Sigmoid colon (tissue), 7 donors: ENCODE results near the gene MRPS34. TPM values are rescaled to one million over a fixed set of nuclear protein-coding genes. Genes with fewer than 3 reads are reported as not detected.

Experiments used
- DNase-seq: peaks from one replicate; pipeline ENCODE4 v3.0.0-alpha.2; 2019
- H3K27ac ChIP-seq, 4 donors: fragments of 200-600 bp; sonication (generic); one replicate each; pipeline ENCODE4 v1.5.1; 2016 to 2019; ENCODE audit warnings: mild to moderate bottlenecking in 1 of 4
- H3K27me3 ChIP-seq, 3 donors: fragments of 200-600 bp; sonication (generic); one replicate each; pipeline ENCODE4 v1.5.1; 2019; ENCODE audit warnings: mild to moderate bottlenecking in 1 of 3
- H3K36me3 ChIP-seq, 4 donors: fragments of 200-600 bp; sonication (generic); one replicate each; pipeline ENCODE4 v1.5.1; 2016 to 2019
- H3K4me1 ChIP-seq, 4 donors: fragments of 200-600 bp; sonication (generic); one replicate each; pipeline ENCODE4 v1.5.1; 2017 to 2019
- H3K4me3 ChIP-seq, 4 donors: fragments of 200-600 bp; sonication (generic); one replicate each; pipeline ENCODE4 v1.5.1; 2017 to 2019; ENCODE audit warnings: mild to moderate bottlenecking in 2 of 4, moderate library complexity in 1 of 4
- H3K9me3 ChIP-seq, 4 donors: fragments of 200-600 bp in 3 of 4; sonication (generic) in 3 of 4; one replicate each; pipeline versions ENCODE4 v1.5.1 to v1.6.1; 2013 to 2019
- CTCF ChIP-seq, 4 experiments: fragments of 450-650 bp in 3 of 4; fragments of 200-600 bp in 1 of 4; IDR thresholded peaks; one replicate each; pipeline ENCODE4 v1.5.1; 2016 to 2019; ENCODE audit warnings: antibody characterized with exemption in 4 of 4, mild to moderate bottlenecking in 3 of 4, moderate library complexity in 2 of 4
- EP300 ChIP-seq, 4 donors: sonication (generic); formaldehyde crosslinking; IDR thresholded peaks; one replicate each; pipeline ENCODE4 v1.6.1; 2017; ENCODE audit warnings: antibody characterized with exemption in 4 of 4
- POLR2A ChIP-seq, 2 donors: fragments of 450-650 bp; IDR thresholded peaks; one replicate each; pipeline ENCODE4 v1.6.1; 2016; ENCODE audit warnings: antibody characterized with exemption in 2 of 2, mild to moderate bottlenecking in 2 of 2, moderate library complexity in 2 of 2
- POLR2AphosphoS5 ChIP-seq, 4 donors: sonication (generic); formaldehyde crosslinking; IDR thresholded peaks; one replicate each; pipeline ENCODE4 v1.6.1; 2017; ENCODE audit warnings: antibody characterized with exemption in 4 of 4
- WGBS, 2 donors: extraction: QIAGEN DNeasy Blood & Tissue Kit; methylation state at CpG; one replicate each; pipeline ENCODE4 v1.1.7; 2013; 5-methylcytosine and 5-hydroxymethylcytosine counted together
- intact Hi-C: fragments of 100-400 bp; cut with DNase I; formaldehyde crosslinking; loops from one replicate; pipeline ENCODE4 v1.15.1; 2023
- polyA plus RNA-seq, 3 donors: library from polyadenylated mRNA; stranded (reverse); fragments of 200-250 nt; gene quantifications; one replicate each; pipeline ENCODE4 v1.2.3, GENCODE V29; 2013
- total RNA-seq, 4 donors: library from RNA; depleted of rRNA; stranded (reverse); fragments of >200 nt; gene quantifications; one replicate each; pipeline ENCODE4 v1.1.0, GENCODE V29; 2016
- donor health status: healthy with polysubstance abuse.
- donor health status: Bipolar disorder and iron deficiency.
- donor health status: healthy.

Gene MRPS34
- total and polyA plus RNA-seq, 7 donors: 61.5 to 198 (median 104) TPM

- no peak overlapping the region for H3K27ac ChIP-seq
- DNase-seq: no peak
- no peaks in the 10 kb centered on the region for H3K9me3 ChIP-seq
- no peaks in the 10 kb centered on the region for H3K27me3 ChIP-seq
- 95 to 97% methylated on average over 15 of the region's 15 CpGs for WGBS, 2 donors
- peaks cover 42 to 84% (median 51%) of the 10 kb centered on the region in 4 donors for H3K36me3 ChIP-seq
- no peak overlapping the region for H3K4me3 ChIP-seq
- H3K4me1 ChIP-seq: peaks cover 0 to 11% (median 9%) of the 10 kb centered on the region in 4 donors
- intact Hi-C loops: no loop called here
- TF ChIP-seq POLR2A (IDR thresholded peaks at IDR 0.05): no peak
Observed at GRCh38 chr16:1819611-1820010, 46.7 kb upstream of the MRPS34 start.

- 96 to 97% methylated on average over 35 of the region's 35 CpGs for WGBS, 2 donors
- no peak overlapping the region for H3K27ac ChIP-seq
- H3K9me3 ChIP-seq: no peaks in the 10 kb centered on the region
Observed at GRCh38 chr16:1818873-1819525, 46.1 kb upstream of the MRPS34 start.

GRCh38 chr16:1818204-1818872, 45.4 kb upstream of the MRPS34 start:
- WGBS, 2 donors: 95 to 97% methylated on average over 27 of the region's 27 CpGs
- Histone ChIP-seq H3K27me3 (no peaks in the 10 kb centered on the region), H3K27ac (no peak overlapping the region), H3K36me3 (peaks cover 42 to 92% (median 51%) of the 10 kb centered on the region in 4 donors), H3K4me3 (no peak overlapping the region), H3K4me1 (no peaks in the 10 kb centered on the region), H3K9me3 (no peaks in the 10 kb centered on the region)
- no peak for DNase-seq
- TF ChIP-seq POLR2A (IDR thresholded peaks at IDR 0.05) (no peak), POLR2AphosphoS5 (IDR thresholded peaks at IDR 0.05) (no peak), CTCF (IDR thresholded peaks at IDR 0.05) (no peak), EP300 (IDR thresholded peaks at IDR 0.05) (no peak)
- intact Hi-C loops: no loop called here

More at GRCh38 chr16:1818873-1819525, 46.1 kb upstream of the MRPS34 start:
- intact Hi-C loops: no loop called here
- H3K36me3 ChIP-seq: peaks cover 42 to 89% (median 51%) of the 10 kb centered on the region in 4 donors
- DNase-seq: no peak
- H3K4me3 ChIP-seq: no peak overlapping the region
- TF ChIP-seq POLR2AphosphoS5 (IDR thresholded peaks at IDR 0.05) (no peak), EP300 (IDR thresholded peaks at IDR 0.05) (no peak), POLR2A (IDR thresholded peaks at IDR 0.05) (no peak), CTCF (IDR thresholded peaks at IDR 0.05) (no peak)
- no peaks in the 10 kb centered on the region for H3K27me3 ChIP-seq
- peaks cover 0 to 5% (median 4%) of the 10 kb centered on the region in 4 donors for H3K4me1 ChIP-seq

- intact Hi-C loops: no loop called here
- Histone ChIP-seq H3K27me3 (no peaks in the 10 kb centered on the region), H3K4me3 (no peak overlapping the region), H3K36me3 (peaks cover 42 to 95% (median 50%) of the 10 kb centered on the region in 4 donors), H3K9me3 (no peaks in the 10 kb centered on the region), H3K4me1 (peaks cover 0 to 4% (median 0%) of the 10 kb centered on the region in 4 donors), H3K27ac (no peak overlapping the region)
- WGBS, 2 donors: 94% methylated on average over 17 of the region's 17 CpGs
- TF ChIP-seq EP300 (IDR thresholded peaks at IDR 0.05): no peak
- no peak for DNase-seq
Observed at GRCh38 chr16:1817716-1818115, 44.8 kb upstream of the MRPS34 start.

GRCh38 chr16:1817276-1817589, 44.3 kb upstream of the MRPS34 start:
- 95 to 96% methylated on average over 9 of the region's 9 CpGs for WGBS, 2 donors
- intact Hi-C loops: no loop called here
- DNase-seq: no peak

More at GRCh38 chr16:1817276-1817589, 44.3 kb upstream of the MRPS34 start:
- Histone ChIP-seq H3K36me3 (peaks cover 37 to 90% (median 46%) of the 10 kb centered on the region in 4 donors), H3K9me3 (no peaks in the 10 kb centered on the region), H3K27me3 (no peaks in the 10 kb centered on the region), H3K4me3 (no peak overlapping the region), H3K4me1 (peaks cover 0 to 6% (median 0%) of the 10 kb centered on the region in 4 donors), H3K27ac (no peak overlapping the region)
- TF ChIP-seq POLR2AphosphoS5 (IDR thresholded peaks at IDR 0.05) (no peak), EP300 (IDR thresholded peaks at IDR 0.05) (no peak), POLR2A (IDR thresholded peaks at IDR 0.05) (no peak), CTCF (IDR thresholded peaks at IDR 0.05) (no peak)
